Heart left ventricle (tissue), 16 donors: ENCODE results near the gene OR5B17. TPM values are rescaled to one million over a fixed set of nuclear protein-coding genes. Genes with fewer than 3 reads are reported as not detected.
A peak's percentile ranks its signal among the peaks of the same experiment; 100 is the strongest.

ENCODE experiments used
- ATAC-seq, 4 donors: fragments of 200-7000 bp; cut with Tn5 transposase; one replicate each; pipeline ENCODE4 v1.9.1; 2020 to 2022; ENCODE audit warnings: moderate library complexity in 4 of 4, mild to moderate bottlenecking in 3 of 4, moderate number of reproducible peaks in 1 of 4
- DNase-seq, 5 donors: peaks; one replicate each; pipeline ENCODE4 v3.0.0-alpha.2; 2020
- H3K27ac ChIP-seq, 12 donors: fragments of 200-600 bp; sonication (generic) in 4 of 12; one replicate each; pipeline versions ENCODE4 v1.5.0 to v1.8.0; 2016 to 2022; ENCODE audit warnings: mild to moderate bottlenecking in 2 of 12
- H3K27me3 ChIP-seq, 9 donors: fragments of 200-600 bp; sonication (generic) in 2 of 9; one replicate each; pipeline versions ENCODE4 v1.5.1 to v1.8.0; 2016 to 2022; ENCODE audit warnings: mild to moderate bottlenecking in 3 of 9
- H3K36me3 ChIP-seq, 9 donors: fragments of 200-600 bp; sonication (generic) in 2 of 9; one replicate each; pipeline versions ENCODE4 v1.5.0 to v1.8.0; 2018 to 2022; ENCODE audit warnings: mild to moderate bottlenecking in 2 of 9
- H3K4me1 ChIP-seq, 12 donors: fragments of 200-600 bp; sonication (generic) in 4 of 12; one replicate each; pipeline versions ENCODE4 v1.5.0 to v1.8.0; 2016 to 2022; ENCODE audit warnings: mild to moderate bottlenecking in 3 of 12
- H3K4me3 ChIP-seq, 12 donors: fragments of 200-600 bp; sonication (generic) in 4 of 12; one replicate each; pipeline versions ENCODE4 v1.5.0 to v1.8.0; 2017 to 2022; ENCODE audit warnings: mild to moderate bottlenecking in 9 of 12, moderate library complexity in 4 of 12
- H3K9me3 ChIP-seq, 12 donors: fragments of 200-600 bp; sonication (generic) in 4 of 12; one replicate each; pipeline versions ENCODE4 v1.5.0 to v1.8.0; 2016 to 2022; ENCODE audit warnings: mild to moderate bottlenecking in 1 of 12
- POLR2A ChIP-seq, 2 donors: fragments of 450-650 bp; IDR thresholded peaks; one replicate each; pipeline ENCODE4 v1.6.1; 2017; ENCODE audit warnings: antibody characterized with exemption in 2 of 2, mild to moderate bottlenecking in 2 of 2, moderate library complexity in 2 of 2
- WGBS, 4 donors: extraction: QIAGEN DNeasy Blood & Tissue Kit in 2 of 4; methylation state at CpG; one replicate each; pipeline versions ENCODE4 v1.1.5 to v1.1.7; 2013 to 2018; 5-methylcytosine and 5-hydroxymethylcytosine counted together
- intact Hi-C, 10 donors: fragments of 100-400 bp; cut with DNase I; formaldehyde crosslinking; loops; one replicate each; pipeline versions ENCODE4 v1.11.1 to v1.14.2; 2022
- polyA plus RNA-seq, 2 donors: library from polyadenylated mRNA; stranded (reverse); fragments of 200-250 nt; gene quantifications; one replicate each; pipeline ENCODE4 v1.2.3, GENCODE V29; 2013
- total RNA-seq, 9 donors: library from RNA; depleted of rRNA in 2 of 9; stranded (reverse); fragments of >200 nt in 2 of 9; fragmentation: NEBNext Ultra II Directional in 3 of 9; extraction: Animal tissue kit (Norgen Biotek cat#: 25700) in 3 of 9; gene quantifications; one replicate each; pipeline versions ENCODE4 v1.1.0 to v1.2.4, GENCODE V29; 2016 to 2023
- TF ChIP-seq, protein P1 (sequence below), 12 donors: fragments of 200-600 bp; sonication (generic) in 4 of 12; IDR thresholded peaks; one replicate each; pipeline versions ENCODE4 v1.5.0 to v1.8.0; 2018 to 2022; ENCODE audit warnings: antibody characterized with exemption in 12 of 12, mild to moderate bottlenecking in 5 of 12
- donor health status: ischemic (EF 13 %, LVEDD 7.1; RV severe dilation, severe dysfunction).
- donor health status: healthy with polysubstance abuse.
- donor health status: DM: no; HTN: yes; CAD: no.
- donor health status: DM: no; HTN: no; CAD: no.
- donor health status: ischemic (EF 25% LVEDD 6.9; RV normal size, moderate dysfunction).
- donor health status: ischemic (EF 25% LVEDD 5.7; RV mildly dilated, moderate dysfunction).
- donor health status: healthy.
- donor health status: DM: yes; HTN: yes; CAD: no.
- donor health status: ischemic (EF 35%, LVEDD 5.7; RV mildly dilated, moderate dysfunction).
- donor health status: nonischemic (EF 11% LVEDD 7.7; RV severe dilation, severe dysfunction).
- donor health status: DM: yes; HTN: yes; CAD: no.
- donor health status: PGD.
- donor health status: ischemic (EF 29% LVEDD 5.4; RV normal size, mild dysfunction).
- donor health status: nonischemic (EF 23%, LVEDD 6.1; RV moderate dilation, normal function).

The OR5B17 gene
- total and polyA plus RNA-seq, 11 donors, result not detected

DNA sequence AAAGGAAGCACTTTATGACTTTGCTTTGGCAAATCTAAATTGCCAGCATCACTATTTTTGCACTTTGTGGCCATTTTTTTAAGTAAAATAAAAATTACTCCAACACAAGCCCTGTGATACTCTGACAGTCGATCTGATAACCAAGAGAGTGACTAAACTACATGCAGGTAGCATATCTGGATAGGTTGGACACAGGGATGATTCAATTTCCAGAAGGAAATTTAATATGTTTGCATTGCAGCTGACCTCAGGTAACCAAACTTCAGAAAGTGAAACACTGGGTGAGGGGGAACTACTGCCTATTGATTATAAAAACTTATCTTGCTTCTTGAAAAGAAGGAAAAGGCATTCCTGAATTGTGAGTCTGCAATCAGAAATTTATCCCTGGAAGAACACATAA, 33.9 kb upstream of the OR5B17 start:
- intact Hi-C loops, result no loop called here
- TF ChIP-seq, protein P1, sequence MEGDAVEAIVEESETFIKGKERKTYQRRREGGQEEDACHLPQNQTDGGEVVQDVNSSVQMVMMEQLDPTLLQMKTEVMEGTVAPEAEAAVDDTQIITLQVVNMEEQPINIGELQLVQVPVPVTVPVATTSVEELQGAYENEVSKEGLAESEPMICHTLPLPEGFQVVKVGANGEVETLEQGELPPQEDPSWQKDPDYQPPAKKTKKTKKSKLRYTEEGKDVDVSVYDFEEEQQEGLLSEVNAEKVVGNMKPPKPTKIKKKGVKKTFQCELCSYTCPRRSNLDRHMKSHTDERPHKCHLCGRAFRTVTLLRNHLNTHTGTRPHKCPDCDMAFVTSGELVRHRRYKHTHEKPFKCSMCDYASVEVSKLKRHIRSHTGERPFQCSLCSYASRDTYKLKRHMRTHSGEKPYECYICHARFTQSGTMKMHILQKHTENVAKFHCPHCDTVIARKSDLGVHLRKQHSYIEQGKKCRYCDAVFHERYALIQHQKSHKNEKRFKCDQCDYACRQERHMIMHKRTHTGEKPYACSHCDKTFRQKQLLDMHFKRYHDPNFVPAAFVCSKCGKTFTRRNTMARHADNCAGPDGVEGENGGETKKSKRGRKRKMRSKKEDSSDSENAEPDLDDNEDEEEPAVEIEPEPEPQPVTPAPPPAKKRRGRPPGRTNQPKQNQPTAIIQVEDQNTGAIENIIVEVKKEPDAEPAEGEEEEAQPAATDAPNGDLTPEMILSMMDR (IDR thresholded peaks at IDR 0.05), result no peak
- TF ChIP-seq POLR2A (IDR thresholded peaks at IDR 0.05), result no peak
- 35 to 44% (median 38%) methylated on average over 1 of the region's 1 CpG for WGBS, 4 donors
- no peak for DNase-seq
- no peak overlapping the region for H3K4me3 ChIP-seq
- no peak for ATAC-seq
- H3K27ac ChIP-seq, result no peak overlapping the region
- no peaks in the 10 kb centered on the region for H3K27me3 ChIP-seq
- peaks cover 0 to 5% (median 0%) of the 10 kb centered on the region in 12 donors for H3K4me1 ChIP-seq
- H3K9me3 ChIP-seq, result peaks cover 0 to 12% (median 5%) of the 10 kb centered on the region in 12 donors
- H3K36me3 ChIP-seq, result no peaks in the 10 kb centered on the region

DNA sequence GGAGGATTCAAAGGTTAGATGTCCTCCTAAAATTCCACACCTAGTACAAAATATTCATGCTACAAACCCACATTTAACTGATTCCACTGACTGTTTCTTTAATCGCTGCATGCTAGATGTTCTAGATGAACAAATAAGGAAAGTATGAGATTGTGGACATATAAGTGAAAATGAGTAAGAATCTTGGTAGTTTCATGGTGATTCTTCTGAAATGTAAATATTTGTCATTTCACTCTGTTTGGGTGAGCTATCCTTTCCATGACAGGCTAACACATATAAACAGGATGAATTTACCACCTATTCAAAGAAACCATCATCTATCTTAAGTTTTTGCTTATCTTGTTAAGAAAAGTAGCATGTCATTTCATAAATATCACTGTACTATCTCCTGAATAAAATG, 33.0 kb upstream of the OR5B17 start:
- no peak for ATAC-seq
- H3K27me3 ChIP-seq, result no peaks in the 10 kb centered on the region
- no peaks in the 10 kb centered on the region for H3K36me3 ChIP-seq
- DNase-seq, result no peak
- peaks cover 0 to 12% (median 5%) of the 10 kb centered on the region in 12 donors for H3K9me3 ChIP-seq
- peaks cover 0 to 5% (median 0%) of the 10 kb centered on the region in 12 donors for H3K4me1 ChIP-seq
- TF ChIP-seq POLR2A (IDR thresholded peaks at IDR 0.05), result no peak
- TF ChIP-seq, protein P1 (IDR thresholded peaks at IDR 0.05), result no peak
- intact Hi-C loops, result no loop called here
- H3K27ac ChIP-seq, result no peak overlapping the region
- no peak overlapping the region for H3K4me3 ChIP-seq
- 91 to 97% (median 94%) methylated on average over 1 of the region's 1 CpG for WGBS, 4 donors

DNA sequence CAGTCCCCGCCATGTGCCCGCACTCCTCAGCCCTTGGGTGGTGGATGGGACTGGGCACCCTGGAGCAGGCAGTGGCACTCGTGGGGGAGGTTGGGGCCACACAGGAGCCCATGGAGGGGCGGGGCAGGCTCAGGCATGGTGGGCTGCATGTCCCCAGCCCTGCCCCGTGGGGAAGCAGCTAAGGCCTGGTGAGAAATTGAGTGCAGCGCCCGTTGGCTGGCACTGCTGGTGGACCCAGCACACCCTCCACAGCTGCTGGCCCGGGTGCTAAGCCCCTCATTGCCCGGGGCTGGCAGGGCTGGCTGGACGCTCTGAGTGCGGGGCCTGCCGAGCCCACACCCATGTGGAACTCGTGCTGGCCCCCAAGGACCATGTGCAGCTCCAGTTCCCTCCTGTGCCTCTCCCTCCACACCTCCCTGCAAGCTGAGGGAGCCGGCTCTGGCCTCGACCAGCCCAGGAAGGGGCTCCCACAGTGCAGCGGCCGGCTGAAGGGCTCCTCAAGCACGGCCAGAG, 31.7 kb upstream of the OR5B17 start:
- Histone ChIP-seq H3K27me3 (no peaks in the 10 kb centered on the region), H3K4me3 (no peak overlapping the region), H3K36me3 (no peaks in the 10 kb centered on the region), H3K4me1 (peaks cover 0 to 5% (median 0%) of the 10 kb centered on the region in 12 donors), H3K27ac (no peak overlapping the region), H3K9me3 (peaks cover 0 to 12% (median 5%) of the 10 kb centered on the region in 12 donors)
- intact Hi-C loops, result no loop called here
- 81 to 100% (median 83%) methylated on average over 2 to 18 of the region's 18 CpGs for WGBS, 4 donors
- DNase-seq, result peak in 1 of 5 donors; percentile 37
- TF ChIP-seq POLR2A (IDR thresholded peaks at IDR 0.05), result no peak
- TF ChIP-seq, protein P1 (IDR thresholded peaks at IDR 0.05), result no peak
- no peak for ATAC-seq

- intact Hi-C loops, result no loop called here
- TF ChIP-seq POLR2A (IDR thresholded peaks at IDR 0.05), result no peak
- TF ChIP-seq, protein P1 (IDR thresholded peaks at IDR 0.05), result no peak
- DNase-seq, result no peak
Observed at GRCh38 chr11:58354727-58355126, 4.1 kb downstream of the OR5B17 start.

More at GRCh38 chr11:58354727-58355126, 4.1 kb downstream of the OR5B17 start:
- no peak for ATAC-seq
- H3K36me3 ChIP-seq, result no peaks in the 10 kb centered on the region
- WGBS, 4 donors, result 77 to 83% (median 78%) methylated on average over 3 of the region's 3 CpGs
- no peaks in the 10 kb centered on the region for H3K4me1 ChIP-seq
- H3K27me3 ChIP-seq, result no peaks in the 10 kb centered on the region
- no peak overlapping the region for H3K27ac ChIP-seq
- H3K4me3 ChIP-seq, result no peak overlapping the region
- H3K9me3 ChIP-seq, result no peaks in the 10 kb centered on the region
